Muscle layer of colon (tissue), 2 donors: ENCODE data around the gene NPAS3.

Source experiments
- H3K27ac ChIP-seq: one replicate; pipeline ENCODE4 v1.7.0; 2013; ENCODE audit warnings: low read depth, mild to moderate bottlenecking, low read length, moderate library complexity
- H3K27me3 ChIP-seq, 2 donors: one replicate each; pipeline ENCODE4 v1.7.0; 2013; ENCODE audit warnings: low read length in 2 of 2, mild to moderate bottlenecking in 2 of 2; ENCODE audit not compliant: insufficient read depth in 2 of 2, control insufficient read depth in 1 of 2
- H3K36me3 ChIP-seq: one replicate; pipeline ENCODE4 v1.7.0; 2013; ENCODE audit warnings: mild to moderate bottlenecking, low read length; ENCODE audit not compliant: insufficient read depth
- H3K4me1 ChIP-seq: one replicate; pipeline ENCODE4 v1.7.0; 2013; ENCODE audit warnings: mild to moderate bottlenecking, low read length; ENCODE audit not compliant: insufficient read depth
- H3K4me3 ChIP-seq, 2 donors: one replicate each; pipeline ENCODE4 v1.7.0; 2013; ENCODE audit warnings: low read length in 2 of 2, low read depth in 1 of 2, mild to moderate bottlenecking in 1 of 2, moderate library complexity in 1 of 2
- H3K9ac ChIP-seq: one replicate; pipeline ENCODE4 v1.7.0; 2013; ENCODE audit warnings: low read length
- H3K9me3 ChIP-seq: one replicate; pipeline ENCODE4 v1.7.0; 2013; ENCODE audit warnings: mild to moderate bottlenecking, low read length
- donor health status: abdominal sarcoma.
- donor health status: Adenocarcinoma of cecum.

NPAS3 gene

DNA sequence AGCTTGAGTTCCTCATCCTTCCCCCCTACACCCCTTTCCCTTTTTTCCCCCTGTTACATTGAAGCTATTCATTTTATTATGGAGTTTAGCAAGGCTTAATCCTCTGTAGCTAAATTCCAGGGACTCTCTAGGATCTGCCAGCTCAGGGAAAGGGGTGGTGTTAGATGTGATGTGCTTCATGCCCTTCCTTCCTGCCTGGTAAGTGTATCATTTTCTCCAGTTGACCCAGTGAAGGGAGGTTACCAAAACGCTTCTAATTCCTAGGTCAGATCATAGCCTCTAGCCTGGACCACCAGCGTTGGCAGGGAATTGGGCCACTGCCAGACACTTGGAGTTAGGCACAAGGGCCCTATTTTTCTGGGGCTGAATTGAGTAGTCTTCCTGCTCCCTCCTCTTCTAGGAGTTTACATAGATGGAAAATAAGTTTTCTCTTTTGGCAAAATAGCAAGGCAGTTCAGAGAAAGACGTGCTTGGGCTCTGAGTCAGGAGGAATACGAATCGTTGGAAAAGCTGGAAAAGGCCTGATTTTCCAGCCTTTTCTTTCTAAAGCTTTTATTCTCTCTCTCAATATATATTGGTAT is 88.3 kb downstream of the NPAS3 start:
- Histone ChIP-seq H3K36me3 (no peaks in the 10 kb centered on the region), H3K27ac (no peak overlapping the region)

DNA sequence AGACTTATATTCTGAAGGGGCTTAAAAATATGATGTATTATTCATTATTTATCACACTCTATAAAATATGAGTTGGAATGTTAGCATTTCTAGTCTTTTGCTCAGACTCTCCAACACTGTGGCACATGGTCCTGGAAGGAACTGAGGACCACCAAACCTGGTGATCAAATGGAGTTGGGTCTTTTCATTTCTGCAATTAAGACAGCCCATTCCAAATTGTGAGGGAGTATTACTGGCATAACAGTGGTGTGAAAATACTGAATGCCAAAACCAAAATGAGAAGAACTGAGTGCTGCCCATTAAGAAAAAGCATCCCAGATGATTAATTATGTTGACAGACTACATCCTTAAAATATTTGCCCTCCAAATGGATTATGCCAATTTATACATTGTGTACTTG is 90.8 kb downstream of the NPAS3 start:
- Histone ChIP-seq H3K4me3 (no peak overlapping the region), H3K9me3 (no peaks in the 10 kb centered on the region), H3K9ac (no peak overlapping the region), H3K36me3 (no peaks in the 10 kb centered on the region), H3K27ac (no peak overlapping the region), H3K4me1 (no peaks in the 10 kb centered on the region), H3K27me3 (no peaks in the 10 kb centered on the region)

More for the DNA sequence above, 88.3 kb downstream of the NPAS3 start:
- Histone ChIP-seq H3K4me1 (no peaks in the 10 kb centered on the region), H3K27me3 (no peaks in the 10 kb centered on the region), H3K9ac (no peak overlapping the region), H3K4me3 (no peak overlapping the region), H3K9me3 (no peaks in the 10 kb centered on the region)

DNA sequence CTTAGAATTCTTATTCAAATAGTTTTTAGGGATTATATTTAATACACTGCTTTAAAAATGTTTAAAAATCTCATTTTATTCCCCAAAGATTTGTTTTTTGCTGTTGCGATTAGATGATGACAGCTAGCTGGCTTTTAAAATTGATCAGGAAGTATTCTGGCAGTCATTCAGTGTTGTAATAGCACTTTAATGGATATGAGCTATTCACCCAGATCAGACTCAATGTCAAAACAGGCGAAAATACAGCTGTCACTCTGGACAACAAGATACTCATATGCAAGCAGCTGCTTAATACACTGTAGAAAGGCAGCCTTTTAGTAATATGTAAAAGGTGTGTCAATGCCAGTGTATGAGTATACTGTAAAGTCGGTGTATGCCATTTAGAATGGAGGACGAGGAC is 91.7 kb downstream of the NPAS3 start:
- H3K9me3 ChIP-seq: no peaks in the 10 kb centered on the region
- no peak overlapping the region for H3K27ac ChIP-seq
- H3K27me3 ChIP-seq: no peaks in the 10 kb centered on the region
- no peak overlapping the region for H3K4me3 ChIP-seq
- H3K9ac ChIP-seq: no peak overlapping the region
- no peaks in the 10 kb centered on the region for H3K4me1 ChIP-seq
- H3K36me3 ChIP-seq: no peaks in the 10 kb centered on the region

DNA sequence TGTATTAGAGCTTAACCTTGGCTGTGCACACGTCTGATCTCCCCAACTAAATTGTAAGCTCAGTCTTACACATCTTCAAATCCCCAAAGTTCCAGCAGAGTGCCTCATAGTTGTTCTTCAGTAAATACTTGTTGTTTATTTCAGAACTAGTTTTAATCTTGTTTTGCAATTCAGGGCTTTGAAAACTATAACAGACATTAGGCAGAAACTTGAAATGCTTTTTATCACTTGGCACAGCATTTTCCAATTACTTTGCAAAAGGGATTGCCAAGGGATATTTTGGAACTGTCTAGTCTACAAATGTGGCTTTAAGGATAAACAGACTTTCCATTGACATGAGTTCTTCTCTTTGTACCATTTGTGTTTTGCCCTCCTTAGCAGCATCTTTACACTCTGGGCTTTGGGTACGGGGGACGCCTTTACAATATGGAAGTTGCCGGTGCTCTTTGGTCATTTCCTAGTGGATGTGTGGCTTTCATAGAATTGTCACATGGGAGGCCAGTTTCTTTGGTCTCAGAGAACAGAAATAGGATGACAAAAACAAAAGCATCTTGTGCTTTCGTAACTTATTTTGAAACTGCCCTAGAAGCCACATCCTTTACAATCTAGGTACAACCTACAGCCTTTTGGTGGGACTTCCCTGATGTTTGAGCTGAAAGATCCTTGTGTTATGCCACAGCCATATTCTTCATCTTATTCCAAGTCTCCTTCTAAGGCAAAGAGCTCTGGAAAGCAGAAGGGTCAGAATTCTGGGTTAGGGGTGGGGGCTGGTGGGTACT is 96.9 kb downstream of the NPAS3 start:
- Histone ChIP-seq H3K4me3 (no peak overlapping the region), H3K9me3 (no peaks in the 10 kb centered on the region), H3K36me3 (no peaks in the 10 kb centered on the region), H3K27ac (no peak overlapping the region), H3K4me1 (no peaks in the 10 kb centered on the region), H3K27me3 (no peaks in the 10 kb centered on the region), H3K9ac (no peak overlapping the region)

DNA sequence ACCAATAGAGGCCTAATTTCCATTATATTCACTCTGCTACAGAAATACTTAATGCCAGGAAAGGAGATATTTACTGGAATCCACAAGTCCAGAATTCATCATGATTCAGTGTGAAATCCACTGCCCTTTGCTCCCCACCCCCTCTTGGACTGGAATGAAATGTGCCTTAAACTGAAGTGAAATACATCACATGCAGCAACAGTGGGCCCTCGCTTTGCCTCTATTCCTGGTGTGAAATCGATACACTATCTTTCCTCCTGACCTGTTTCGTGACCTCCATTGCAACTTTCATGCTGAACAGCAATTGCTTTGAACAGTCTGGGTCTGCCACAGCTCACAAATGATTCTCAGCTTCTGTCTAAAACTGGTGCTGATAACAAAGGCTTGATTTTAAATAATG is 100.6 kb downstream of the NPAS3 start:
- H3K27ac ChIP-seq: no peak overlapping the region
- H3K36me3 ChIP-seq: no peaks in the 10 kb centered on the region
- no peaks in the 10 kb centered on the region for H3K9me3 ChIP-seq
- no peak overlapping the region for H3K9ac ChIP-seq
- H3K27me3 ChIP-seq: no peaks in the 10 kb centered on the region
- H3K4me3 ChIP-seq: no peak overlapping the region
- H3K4me1 ChIP-seq: no peaks in the 10 kb centered on the region

DNA sequence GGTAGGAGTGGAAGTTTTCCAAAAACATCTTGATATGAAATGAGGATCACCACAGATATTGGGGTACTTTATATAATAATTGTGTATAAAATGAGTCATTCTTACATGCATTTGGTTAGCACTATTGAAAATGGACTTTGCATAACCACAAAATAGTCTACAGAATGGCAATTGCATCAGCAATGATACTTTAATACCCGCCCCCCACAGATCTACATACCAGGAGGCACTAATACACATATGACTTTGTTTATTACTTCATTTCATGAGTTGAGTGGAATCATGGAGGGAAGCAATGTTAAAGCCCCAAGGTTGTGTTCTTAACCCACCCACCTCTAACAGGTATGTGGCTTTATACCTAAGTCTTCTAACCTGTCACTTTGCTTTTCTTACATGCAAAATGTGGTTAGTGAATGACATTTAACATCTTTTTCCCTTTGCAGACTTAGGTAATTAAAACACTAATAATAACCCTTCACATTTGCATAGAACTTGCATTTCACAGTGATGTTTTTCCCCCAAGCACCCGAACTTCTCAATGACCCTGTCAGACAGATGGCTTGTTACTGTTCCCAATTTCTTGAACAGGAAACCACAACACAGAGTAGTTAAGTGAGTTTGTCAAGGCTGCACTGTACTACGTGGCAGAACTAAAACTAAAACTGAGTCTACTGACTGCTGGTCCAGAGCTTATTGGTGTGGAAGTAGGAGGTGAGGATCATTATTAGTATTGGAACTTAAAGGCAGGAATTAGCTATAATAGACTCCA is 101.9 kb downstream of the NPAS3 start:
- Histone ChIP-seq H3K36me3 (no peaks in the 10 kb centered on the region), H3K27ac (no peak overlapping the region), H3K9me3 (no peaks in the 10 kb centered on the region), H3K4me3 (no peak overlapping the region), H3K4me1 (no peaks in the 10 kb centered on the region), H3K27me3 (no peaks in the 10 kb centered on the region), H3K9ac (no peak overlapping the region)

DNA sequence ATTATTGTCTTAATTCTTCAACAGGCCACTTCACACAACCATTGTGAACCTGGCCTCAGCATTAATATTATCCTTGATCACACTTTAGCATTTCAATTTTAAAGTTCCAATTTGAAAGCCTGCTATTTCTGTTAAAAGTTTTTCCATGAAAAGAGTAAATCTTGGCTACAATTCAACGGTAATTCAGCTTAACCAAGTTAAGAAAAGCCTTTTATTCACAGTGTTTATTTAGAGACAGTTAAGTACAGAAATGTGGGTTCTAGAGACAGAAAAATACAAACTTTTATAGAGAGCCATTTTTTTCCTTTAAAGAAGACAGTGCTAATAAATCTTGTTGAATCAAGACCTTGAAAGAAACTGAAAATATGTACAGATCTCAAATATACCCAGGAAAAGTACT is 103.9 kb downstream of the NPAS3 start:
- Histone ChIP-seq H3K27me3 (no peaks in the 10 kb centered on the region), H3K36me3 (no peaks in the 10 kb centered on the region), H3K4me1 (no peaks in the 10 kb centered on the region), H3K27ac (no peak overlapping the region), H3K9me3 (no peaks in the 10 kb centered on the region), H3K9ac (no peak overlapping the region), H3K4me3 (no peak overlapping the region)

DNA sequence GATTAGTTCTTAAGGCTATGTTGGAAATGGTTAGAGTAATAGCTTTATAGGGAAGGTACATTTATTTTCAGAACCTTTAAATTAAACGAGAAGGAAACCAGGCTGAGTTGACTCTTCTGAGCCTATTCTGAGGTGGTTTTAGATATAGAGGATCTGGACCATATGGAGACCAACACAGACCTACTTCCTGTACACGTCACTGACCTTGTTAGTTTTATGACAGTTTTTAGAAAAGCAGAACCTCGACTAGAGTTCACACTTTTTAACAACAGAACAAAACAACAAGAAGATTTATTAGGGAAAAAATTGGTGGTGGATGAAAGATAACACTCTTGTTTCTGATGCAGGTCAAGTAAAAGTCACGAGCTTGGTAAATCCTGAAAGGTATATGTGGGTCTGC is 107.1 kb downstream of the NPAS3 start:
- no peaks in the 10 kb centered on the region for H3K36me3 ChIP-seq

DNA sequence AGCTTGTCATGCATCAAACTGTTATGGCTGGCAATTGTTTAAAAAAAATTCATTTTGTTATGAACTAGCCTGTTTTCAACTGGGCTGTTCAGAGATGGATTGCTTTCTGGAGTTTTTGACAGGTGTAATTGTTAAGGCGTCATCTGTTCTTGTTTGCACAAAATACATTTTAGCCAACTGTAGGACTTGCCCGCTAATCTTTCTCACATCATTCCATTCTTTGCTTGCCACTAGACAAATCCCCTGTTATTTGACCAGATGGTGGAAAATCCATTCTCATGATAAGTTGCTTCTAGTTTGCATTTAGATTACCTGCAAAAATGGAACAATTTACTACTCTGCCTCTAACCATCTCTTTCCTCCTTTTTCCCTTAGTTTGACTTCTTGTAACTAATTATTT is 114.3 kb downstream of the NPAS3 start:
- no peaks in the 10 kb centered on the region for H3K36me3 ChIP-seq
- no peak overlapping the region for H3K4me3 ChIP-seq
- H3K4me1 ChIP-seq: no peaks in the 10 kb centered on the region
- H3K9ac ChIP-seq: no peak overlapping the region
- H3K27me3 ChIP-seq: no peaks in the 10 kb centered on the region
- H3K27ac ChIP-seq: no peak overlapping the region
- no peaks in the 10 kb centered on the region for H3K9me3 ChIP-seq

More for the DNA sequence above, 107.1 kb downstream of the NPAS3 start:
- Histone ChIP-seq H3K9ac (no peak overlapping the region), H3K4me3 (no peak overlapping the region), H3K27me3 (no peaks in the 10 kb centered on the region), H3K9me3 (no peaks in the 10 kb centered on the region), H3K4me1 (no peaks in the 10 kb centered on the region), H3K27ac (no peak overlapping the region)

DNA sequence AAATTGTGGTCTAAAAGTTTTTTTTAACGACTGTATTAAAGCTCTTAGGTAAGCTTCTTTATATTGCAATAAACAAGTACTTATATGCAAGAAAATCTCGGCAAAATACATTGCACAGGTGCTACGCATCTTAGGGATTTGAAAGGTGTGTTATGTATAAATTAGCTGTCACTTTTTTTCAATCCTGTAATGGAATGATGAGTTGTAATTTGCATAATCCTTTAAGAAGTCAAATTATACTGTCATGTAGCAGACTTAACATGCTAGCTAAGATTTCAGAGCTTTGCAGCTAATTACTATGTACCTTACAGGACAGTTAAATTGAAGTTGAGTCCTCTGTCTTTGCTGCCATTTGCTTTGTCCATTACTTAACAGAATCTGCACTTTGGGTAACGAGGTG is 117.5 kb downstream of the NPAS3 start:
- Histone ChIP-seq H3K4me1 (no peaks in the 10 kb centered on the region), H3K27ac (no peak overlapping the region), H3K27me3 (no peaks in the 10 kb centered on the region), H3K4me3 (no peak overlapping the region), H3K36me3 (no peaks in the 10 kb centered on the region), H3K9ac (no peak overlapping the region), H3K9me3 (no peaks in the 10 kb centered on the region)

DNA sequence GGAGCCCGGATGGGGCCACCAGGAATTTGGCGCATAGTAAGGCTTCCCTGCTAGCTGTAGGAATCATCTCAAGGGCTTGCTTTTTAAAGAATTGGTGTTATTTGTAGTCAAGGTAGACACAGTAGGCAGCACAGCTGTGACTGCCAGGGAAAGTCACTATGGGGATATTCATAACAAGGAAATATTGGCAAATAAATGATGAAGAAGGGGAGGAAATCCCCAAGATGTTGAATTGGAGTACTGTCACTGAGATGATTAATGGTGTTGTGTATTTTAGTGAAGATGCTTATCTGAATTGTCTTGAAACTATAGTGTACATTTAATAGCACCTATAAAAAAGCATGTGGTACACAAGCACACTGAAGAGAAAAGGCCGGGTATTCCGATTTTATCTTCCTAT is 118.9 kb downstream of the NPAS3 start:
- Histone ChIP-seq H3K27me3 (no peaks in the 10 kb centered on the region), H3K4me1 (no peaks in the 10 kb centered on the region), H3K36me3 (no peaks in the 10 kb centered on the region)

More for the DNA sequence above, 118.9 kb downstream of the NPAS3 start:
- Histone ChIP-seq H3K9ac (no peak overlapping the region), H3K4me3 (no peak overlapping the region), H3K9me3 (no peaks in the 10 kb centered on the region), H3K27ac (no peak overlapping the region)
